Fibroblast of skin of left biceps (primary cell): ENCODE measurements around the gene FAAP100.
"Not testable (repeated sequence)": the region's sequence is repeated elsewhere in the genome, so short reads cannot be mapped to it uniquely, and the experiment has no call there.

Experiments
- DNase-seq, 2 experiments: peaks; one replicate each; pipeline ENCODE4 v3.0.0-alpha.2; 2013; ENCODE audit warnings: low read depth in 2 of 2

Gene FAAP100

DNA sequence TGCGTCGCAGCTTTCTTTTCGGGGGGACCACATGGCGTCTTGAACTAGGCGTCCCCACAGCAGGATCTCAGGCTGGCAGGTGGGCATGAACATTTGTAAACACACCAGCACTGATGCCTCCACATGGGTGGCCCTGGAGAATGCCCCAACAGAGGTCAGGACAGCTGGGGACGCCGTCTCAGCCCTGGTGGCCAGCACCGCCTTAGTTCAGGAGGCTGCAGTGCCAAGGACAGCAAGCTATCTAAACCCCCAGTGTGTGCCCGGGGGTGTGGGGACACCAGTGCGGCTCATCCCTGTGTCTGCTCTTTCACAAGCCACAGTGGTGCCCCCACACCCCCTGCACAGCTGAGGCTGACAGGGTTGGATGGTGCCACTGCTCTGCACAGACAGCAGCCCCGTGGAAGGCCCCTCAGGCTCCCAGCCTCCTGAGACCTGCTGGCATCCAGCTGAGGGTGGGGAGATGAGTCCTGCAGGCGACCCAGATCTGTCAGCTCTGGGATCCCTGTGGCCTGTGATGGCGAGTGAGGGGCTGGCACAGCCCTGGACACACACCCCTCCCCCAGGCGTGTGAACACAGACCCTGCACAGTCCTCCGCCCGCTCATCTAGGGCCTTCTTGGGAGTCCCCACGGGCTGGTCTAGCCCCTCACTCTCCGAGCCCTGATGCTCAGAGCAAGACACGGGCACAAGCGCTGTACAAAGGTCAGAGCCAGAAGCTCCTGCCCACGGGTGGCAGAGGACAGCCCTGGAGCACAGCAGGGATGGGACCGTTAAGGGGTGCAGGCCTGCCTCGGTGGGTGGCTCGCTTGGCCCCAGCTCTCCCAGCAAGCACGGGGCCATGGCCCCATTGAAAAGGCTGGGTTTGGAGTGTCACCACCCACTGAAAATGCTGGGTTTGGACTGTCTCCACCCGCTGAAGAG lies 13.2 kb downstream of the FAAP100 start:
- DNase-seq, result no peak

DNA sequence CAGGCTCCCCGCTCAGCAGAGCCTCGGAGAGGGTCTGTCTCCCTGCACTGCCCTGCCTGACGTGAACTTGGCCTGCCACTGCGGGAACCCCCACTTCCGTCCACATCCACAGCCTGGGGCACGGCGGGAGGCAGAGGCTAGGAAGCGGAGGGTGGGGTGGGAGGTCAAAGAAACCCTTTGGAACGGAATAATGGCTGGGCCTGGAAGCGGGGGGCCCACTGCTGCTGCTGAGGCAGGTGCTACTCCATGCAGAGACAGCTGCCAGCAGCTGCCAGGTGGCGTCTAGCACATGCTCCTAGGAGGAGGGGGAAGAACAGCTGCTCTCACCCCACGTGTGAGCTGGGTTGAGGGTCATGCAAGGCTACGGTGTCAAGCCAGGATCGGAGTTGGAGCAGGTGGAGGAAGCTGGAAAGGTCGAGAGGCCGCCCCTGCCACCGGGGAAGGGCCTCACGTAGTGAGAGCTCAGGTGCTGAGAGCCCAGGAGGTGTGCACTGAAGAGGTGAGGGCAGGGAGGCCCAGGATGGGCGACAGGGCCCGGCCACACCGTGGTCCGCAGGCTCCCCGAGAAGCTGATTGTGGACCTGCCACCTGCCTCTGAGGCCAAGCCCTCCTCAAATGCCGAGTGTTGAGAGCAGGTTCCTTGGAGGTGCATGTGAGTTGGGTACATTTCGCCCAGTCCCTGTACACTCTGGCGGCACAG lies 14.1 kb downstream of the FAAP100 start:
- no peak for DNase-seq

DNA sequence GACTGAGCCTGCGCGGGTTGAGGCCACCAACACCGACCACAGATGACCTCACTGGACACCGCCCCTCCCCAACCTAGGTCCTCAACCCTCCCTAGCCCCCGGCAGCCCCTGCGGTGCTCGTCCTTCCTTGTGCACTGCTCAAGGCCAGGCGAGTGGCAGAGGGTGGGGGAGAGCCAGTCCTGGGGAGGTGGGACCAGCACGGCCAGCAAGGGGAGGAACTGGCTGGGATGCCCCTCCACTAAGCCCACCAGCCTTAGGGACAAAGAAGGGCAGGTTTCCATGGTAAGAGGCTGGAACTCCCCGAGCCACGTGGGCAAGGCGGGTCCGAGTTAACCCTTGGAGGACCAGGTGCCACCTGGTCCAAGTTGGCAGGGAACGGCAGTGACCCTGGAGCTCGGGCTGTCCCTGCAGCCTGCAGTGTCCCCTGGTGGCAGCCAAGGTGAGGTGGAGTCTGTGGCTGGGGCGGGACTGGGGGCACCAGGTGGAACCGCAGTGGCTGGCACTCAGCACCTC lies 14.8 kb downstream of the FAAP100 start:
- no peak for DNase-seq

DNA sequence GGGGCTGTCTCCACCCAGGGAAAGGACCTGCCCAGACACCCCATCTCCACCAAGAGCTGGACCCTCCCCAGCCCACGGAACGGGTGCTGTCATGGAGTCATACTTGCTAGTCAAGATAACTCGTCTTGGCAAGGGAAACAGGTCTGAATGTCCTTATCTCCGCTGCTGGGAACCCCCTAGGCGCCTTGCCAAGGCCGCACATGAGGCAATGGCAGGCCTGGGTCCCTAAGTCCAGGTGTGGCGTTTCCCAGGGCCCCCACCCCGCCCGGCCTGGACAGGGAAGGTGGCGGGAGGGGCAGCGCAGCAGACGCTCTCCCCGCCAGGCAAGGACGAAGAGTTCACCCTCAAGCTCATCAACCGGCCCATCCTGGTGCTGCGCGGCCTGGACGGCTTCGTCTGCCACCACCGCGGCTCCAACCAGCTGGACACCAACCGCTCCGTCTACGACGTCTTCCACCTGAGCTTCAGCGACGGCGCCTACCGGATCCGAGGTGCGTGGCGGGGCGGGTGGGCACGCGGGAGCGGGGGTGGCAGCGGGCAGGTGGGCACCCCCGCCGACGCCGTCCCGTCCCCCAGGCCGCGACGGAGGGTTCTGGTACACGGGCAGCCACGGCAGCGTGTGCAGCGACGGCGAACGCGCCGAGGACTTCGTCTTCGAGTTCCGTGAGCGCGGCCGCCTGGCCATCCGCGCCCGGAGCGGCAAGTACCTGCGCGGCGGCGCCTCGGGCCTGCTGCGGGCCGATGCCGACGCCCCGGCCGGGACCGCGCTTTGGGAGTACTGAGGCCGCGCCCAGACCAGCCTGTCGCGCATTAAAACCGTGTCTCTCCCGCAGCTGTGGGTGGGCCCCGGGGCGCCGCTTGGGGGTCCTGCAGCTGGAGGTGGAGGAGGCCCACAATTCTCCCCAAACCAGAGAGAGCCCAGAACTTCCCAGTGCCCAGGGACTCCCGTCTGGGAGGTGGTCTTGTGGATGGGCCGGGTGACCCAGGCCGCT lies 15.6 kb downstream of the FAAP100 start:
- no peak for DNase-seq

DNA sequence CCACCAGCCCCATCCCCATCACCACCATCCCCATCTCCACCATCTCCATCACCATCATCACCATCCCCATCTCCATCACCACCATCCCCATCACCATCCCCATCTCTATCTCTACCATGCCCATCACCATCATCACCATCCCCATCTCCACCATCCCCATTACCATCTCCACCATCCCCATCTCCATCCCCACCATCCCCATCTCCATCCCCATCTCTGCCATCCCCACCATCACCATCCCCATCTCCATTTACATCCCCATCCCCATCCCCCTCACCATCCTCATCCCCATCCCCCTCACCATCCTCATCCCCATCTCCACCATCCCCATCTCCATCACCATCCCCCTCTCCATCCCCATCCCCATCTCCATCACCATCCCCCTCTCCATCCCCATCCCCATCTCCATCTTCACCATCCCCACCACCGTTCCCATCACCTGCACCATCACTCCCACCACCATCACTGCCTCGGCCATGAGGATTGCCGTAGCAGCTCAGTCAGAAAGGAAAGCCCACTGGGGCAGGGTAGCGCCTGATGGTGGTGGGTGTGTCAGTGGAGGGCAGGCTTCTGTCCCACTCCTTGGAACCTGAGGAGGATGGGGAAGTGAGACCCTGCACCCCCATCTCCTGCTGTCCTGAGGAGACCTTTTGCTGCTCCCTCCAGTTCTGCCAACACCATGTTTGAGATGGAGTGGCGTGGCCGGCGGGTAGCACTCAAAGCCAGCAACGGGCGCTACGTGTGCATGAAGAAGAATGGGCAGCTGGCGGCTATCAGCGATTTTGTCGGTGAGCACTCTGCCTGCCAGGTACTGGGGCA lies 16.5 kb downstream of the FAAP100 start:
- DNase-seq, result no peak

DNA sequence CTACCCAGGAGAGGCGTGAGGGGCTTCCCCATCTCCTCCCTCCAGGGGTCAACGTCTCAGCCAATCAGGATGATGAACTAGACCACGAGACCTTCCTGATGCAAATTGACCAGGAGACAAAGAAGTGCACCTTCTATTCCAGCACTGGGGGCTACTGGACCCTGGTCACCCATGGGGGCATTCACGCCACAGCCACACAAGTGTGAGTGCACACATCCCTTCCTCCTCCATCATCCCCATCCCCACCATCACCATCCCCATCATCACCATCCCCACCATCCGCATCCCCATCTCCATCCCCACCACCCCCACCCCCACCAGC lies 17.2 kb downstream of the FAAP100 start:
- DNase-seq, result no peak

DNA sequence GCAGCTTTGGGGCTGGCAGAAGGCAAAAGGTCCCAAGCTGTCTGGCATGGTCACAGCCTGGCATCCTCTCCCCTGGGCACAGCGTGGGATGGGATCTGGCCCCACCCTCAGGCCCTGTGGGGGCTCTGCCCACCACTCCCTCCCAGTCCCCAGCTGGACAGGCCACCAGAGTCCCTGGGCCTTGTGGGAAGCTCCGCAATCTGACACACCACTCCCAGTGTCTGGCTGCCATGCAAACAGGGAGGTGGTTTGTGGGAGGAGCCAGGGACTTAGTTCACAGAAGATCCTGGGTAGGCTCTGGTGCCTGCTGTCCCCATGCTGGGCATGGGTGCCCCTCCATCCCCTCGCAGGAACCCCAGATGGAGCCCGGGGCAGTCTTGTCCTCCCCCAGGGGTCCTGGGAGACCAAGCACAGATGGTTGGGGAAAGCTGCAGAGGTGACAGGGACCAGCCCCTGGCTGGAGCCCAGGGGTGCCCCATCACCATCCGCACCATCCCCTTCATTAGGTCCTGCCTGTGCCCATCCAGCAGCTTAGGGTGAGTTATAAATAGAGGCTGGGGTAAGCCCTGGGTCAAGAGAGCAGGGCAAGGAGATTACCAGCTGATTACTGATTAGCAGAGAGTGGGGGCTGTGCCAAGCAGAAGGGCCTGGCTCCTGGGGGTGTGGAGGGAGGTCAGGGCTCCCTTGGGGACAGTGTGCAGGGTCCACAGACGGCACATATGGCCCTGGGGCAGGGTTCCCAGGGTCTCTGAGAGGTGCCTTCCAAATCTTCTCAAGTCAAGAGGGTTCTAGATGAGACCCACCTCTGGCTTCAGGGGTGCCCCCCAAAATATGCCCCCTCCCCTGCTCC lies 17.8 kb downstream of the FAAP100 start:
- no peak for DNase-seq

DNA sequence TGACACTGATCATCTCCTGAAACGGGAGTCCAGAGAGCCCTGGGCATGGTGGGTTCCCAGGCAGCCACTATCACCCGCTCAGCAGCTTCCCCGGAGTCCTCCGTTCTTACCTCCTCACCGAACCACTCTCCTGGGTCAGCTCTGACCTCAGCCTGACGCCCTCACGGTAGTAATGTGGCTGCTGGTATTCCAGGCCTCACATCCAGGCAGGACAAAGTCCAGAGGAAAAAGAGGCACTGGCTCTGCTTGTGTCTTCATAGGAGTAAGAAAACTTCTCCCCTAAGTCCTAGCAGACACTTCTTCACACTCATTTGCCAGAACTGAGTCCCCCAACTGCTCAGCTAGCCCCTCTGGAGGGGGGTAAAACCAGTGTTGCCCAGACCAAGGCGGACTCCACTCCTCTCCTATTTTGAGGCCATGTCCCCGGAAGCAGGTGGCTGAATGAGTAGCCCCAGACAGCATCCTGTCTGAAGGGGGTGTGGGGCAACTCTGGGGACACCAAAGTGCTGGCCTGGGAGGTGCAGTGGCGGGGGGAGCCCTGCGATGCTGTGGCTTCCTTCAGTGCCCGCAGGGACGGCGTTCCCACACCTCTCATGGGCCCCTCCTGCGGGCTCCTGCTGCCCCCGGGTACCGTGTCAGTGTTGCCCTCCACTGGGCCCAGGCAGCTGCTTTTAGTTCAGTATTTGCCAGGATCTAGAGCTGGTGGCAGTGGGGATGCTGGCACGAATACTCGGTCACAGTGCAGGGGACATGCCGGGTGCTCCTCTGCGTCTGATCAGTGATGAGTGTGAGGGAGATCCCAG lies 18.6 kb downstream of the FAAP100 start:
- no peak for DNase-seq

DNA sequence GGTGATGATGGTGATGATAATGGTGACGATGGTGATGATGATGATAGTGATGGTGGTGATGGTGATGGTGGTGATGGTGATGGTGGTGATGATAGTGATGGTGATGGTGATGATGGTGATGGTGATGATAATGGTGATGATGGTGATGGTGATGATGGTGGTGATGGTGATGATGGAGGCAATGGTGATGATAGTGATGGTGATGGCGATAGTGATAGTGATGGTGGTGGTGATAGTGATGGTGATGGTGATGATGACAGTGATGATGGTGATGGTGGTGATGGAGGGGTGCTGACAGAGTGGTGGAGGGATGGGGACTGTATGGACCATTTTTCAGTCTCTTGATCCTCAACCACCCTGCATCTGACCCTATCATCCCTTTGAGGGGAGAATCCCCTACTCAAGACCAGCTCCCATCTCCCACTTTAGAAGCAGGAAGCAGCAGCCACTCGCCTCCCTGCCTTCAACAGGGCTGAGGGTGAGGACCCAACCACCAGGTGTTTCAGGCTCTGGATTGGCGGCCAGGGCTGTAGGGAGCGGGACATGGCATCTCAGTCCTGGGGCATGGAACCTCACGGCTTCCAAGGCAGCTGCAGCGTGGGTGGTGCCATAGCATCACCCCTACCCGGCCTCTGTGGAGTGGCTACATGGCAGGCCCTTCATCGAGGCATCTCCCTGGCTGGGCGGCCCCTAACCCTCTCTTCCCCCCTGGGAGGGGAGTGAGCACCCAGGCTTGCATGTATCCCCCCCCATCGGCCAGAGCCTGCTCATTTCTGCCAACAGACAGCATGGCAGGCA lies 19.5 kb downstream of the FAAP100 start:
- DNase-seq, result no peak

DNA sequence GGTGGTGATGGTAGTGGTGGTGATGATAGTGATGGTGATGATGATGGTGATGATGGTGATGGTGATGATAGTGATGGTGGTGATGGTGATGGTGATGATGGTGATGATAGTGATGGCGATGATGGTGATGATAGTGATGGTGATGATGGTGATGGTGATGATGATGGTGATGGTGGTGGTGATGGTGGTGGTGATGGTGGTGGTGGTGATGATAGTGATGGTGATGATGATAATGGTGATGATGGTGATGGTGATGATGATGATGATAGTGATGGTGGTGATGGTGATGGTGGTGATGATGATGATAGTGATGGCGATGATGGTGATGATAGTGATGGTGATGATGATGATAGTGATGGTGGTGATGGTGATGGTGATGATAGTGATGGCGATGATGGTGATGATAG lies 20.2 kb downstream of the FAAP100 start:
- not testable (repeated sequence) for DNase-seq

DNA sequence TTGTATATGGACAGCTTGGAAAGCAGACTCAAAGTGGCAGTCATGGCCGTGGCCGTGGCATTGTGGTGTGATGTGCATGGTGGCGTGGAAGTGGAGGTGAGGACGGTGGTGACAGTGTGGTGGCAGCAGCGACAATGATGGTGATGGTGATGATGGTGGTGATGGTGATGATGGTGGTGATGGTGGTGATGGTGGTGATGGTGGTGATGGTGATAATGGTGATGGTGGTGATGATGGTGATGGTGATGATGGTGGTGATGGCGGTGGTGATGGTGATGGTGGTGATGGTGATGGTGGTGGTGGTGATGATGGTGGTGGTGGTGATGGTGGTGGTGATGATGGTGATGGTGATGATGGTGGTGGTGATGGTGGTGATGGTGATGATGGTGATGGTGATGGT lies 21.1 kb downstream of the FAAP100 start:
- not testable (repeated sequence) for DNase-seq

DNA sequence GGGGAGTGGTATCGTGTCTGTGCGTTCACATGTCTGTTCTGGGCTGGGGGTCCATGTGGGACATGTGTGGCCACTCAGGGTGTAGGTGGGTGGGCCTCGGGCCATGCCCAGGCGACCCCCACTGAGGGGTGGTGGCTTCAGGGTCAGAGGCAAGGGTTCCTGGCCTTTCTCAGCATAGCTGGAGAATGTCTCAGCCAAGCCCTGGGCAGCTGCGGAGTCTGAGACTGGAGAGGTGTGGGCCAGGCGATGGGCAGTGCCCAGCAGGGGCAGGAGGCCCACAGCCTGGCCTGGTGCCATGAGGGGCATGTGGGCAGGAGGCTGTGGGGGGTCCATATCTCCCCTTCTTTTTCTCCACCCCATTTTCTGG lies 22.7 kb downstream of the FAAP100 start:
- DNase-seq, result no peak

DNA sequence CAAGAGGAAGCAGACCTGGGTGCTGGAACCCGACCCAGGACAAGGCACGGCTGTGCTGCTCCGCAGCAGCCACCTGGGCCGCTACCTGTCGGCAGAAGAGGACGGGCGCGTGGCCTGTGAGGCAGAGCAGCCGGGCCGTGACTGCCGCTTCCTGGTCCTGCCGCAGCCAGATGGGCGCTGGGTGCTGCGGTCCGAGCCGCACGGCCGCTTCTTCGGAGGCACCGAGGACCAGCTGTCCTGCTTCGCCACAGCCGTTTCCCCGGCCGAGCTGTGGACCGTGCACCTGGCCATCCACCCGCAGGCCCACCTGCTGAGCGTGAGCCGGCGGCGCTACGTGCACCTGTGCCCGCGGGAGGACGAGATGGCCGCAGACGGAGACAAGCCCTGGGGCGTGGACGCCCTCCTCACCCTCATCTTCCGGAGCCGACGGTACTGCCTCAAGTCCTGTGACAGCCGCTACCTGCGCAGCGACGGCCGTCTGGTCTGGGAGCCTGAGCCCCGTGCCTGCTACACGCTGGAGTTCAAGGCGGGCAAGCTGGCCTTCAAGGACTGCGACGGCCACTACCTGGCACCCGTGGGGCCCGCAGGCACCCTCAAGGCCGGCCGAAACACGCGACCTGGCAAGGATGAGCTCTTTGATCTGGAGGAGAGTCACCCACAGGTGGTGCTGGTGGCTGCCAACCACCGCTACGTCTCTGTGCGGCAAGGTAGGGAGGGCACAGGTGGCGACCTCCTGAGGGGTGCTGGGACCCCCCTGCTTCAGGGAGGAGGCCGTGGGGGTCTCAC lies 23.3 kb downstream of the FAAP100 start:
- DNase-seq, result no peak

DNA sequence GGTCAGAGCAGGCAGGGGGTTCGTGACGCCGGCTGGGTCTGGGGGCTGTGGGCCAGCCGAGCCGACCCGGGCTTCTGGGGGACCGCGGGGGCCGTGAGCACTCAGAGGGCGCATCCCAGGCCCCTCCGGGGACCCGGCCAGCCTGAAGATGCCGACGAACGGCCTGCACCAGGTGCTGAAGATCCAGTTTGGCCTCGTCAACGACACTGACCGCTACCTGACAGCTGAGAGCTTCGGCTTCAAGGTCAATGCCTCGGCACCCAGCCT lies 23.8 kb downstream of the FAAP100 start:
- no peak for DNase-seq

DNA sequence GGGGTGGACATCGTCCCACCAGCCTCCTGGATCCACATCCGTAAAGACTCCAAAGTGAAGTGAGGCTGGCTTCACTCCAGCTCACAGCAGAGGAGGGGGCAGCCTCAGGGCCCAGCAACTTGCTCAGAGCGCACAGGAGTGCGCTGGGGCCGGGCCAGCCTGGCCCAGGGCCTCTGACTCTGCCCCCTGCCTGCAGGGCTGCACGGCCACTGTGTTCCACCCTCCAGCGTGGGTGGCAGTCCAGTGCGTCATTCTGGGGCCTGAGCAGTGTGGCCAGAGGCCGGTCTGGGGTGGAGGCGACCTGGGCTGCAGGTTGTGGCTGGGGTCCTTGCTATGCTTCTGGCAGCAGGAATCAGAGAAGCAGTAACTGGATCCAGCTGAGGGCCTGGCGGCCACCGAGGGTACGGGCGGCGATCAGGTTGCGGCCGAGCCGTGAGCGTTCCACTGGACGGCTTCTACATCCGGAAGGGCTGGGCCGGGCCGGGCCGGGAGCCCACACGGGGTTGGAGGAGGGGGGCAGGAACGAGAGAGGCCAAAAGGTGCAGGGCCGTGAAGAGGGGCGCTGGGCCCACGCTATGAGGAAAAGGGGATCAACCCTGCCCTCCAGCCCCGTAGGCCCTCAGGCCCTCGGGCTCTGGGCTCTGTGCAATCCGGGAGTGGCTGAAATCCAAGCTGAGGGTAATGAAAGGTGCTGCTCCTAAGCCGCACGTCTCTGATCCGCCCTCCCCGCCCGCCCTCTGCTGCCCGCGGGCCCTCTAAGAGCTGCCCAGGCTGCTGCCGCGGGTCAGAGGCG lies 24.4 kb downstream of the FAAP100 start, which contains the start of gene FSCN2:
Gene FSCN2, plus strand, starts transcription at position 787 of the 793 bp plus-strand sequence. CDS start 155 bp downstream, outside the sequence.
- no peak for DNase-seq

DNA sequence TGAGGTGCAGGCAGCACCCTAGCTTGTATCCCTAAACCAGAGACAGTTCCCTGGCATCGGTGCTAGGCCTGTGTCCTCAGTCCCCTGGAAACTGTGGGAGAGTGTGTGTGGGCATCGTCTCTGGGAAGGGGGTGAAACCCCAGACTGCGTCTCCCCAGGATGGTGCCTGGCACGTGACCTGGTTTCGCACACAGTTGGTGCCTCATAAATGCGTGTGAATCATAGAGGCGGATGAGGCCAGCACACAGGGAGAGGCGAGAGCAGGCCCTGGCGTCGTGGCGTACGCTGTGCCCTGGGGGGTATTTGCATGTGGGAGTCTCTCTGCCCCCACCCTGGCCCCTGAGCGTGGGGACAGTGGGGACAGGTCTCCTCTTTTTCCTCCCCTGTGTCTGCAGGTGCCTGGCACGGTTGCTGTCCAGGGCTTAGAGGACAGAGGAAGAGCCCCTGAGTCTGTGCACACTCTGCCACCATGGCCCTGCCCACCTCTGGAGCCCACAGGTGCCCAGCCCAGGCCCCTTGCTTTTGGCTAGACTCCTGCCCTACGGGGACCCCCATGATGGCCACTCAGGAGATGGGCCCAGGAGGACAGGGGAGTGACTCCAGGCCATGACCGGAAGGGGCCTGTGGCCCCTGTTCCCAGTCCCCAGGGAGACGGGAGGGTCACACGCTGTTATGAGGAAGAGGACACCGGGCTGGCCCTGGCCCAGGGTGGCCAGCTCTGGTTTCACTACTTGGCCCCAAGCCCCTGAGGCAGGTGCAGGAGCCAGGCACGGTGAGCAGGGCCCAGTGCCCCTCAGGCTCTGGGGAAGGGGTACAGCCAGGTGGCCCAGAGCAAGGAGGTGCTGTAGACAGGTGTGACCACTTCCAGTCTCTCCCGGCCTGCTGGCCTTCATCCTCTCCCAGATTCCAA lies 25.2 kb downstream of the FAAP100 start:
- DNase-seq, result no peak
